ENCODE data around the gene SNX11. TPM values are rescaled to one million over a fixed set of nuclear protein-coding genes. Genes with fewer than 3 reads are reported as not detected.

Gene SNX11
- total and polyA plus RNA-seq, 9 of the 15 experiments (the other 6 are each of a cell fraction or from before 2014, with no cell fraction given), result 12.4 to 24.0 (median 16.8) TPM

- peak; percentile 96 for TF ChIP-seq TFE3 (CRISPR knock-in tag; IDR thresholded peaks at IDR 0.05)
- TF ChIP-seq, protein P1, sequence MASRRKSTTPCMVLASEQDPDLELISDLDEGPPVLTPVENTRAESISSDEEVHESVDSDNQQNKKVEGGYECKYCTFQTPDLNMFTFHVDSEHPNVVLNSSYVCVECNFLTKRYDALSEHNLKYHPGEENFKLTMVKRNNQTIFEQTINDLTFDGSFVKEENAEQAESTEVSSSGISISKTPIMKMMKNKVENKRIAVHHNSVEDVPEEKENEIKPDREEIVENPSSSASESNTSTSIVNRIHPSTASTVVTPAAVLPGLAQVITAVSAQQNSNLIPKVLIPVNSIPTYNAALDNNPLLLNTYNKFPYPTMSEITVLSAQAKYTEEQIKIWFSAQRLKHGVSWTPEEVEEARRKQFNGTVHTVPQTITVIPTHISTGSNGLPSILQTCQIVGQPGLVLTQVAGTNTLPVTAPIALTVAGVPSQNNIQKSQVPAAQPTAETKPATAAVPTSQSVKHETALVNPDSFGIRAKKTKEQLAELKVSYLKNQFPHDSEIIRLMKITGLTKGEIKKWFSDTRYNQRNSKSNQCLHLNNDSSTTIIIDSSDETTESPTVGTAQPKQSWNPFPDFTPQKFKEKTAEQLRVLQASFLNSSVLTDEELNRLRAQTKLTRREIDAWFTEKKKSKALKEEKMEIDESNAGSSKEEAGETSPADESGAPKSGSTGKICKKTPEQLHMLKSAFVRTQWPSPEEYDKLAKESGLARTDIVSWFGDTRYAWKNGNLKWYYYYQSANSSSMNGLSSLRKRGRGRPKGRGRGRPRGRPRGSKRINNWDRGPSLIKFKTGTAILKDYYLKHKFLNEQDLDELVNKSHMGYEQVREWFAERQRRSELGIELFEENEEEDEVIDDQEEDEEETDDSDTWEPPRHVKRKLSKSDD (conservative IDR thresholded peaks at IDR 0.05; ENCODE audit: low read length), result no peak
- no peak for TF ChIP-seq ZNF3 (CRISPR knock-in tag; IDR thresholded peaks at IDR 0.05)
Observed at GRCh38 chr17:48137656-48138055, 30.1 kb downstream of the SNX11 start (continued).

DNA sequence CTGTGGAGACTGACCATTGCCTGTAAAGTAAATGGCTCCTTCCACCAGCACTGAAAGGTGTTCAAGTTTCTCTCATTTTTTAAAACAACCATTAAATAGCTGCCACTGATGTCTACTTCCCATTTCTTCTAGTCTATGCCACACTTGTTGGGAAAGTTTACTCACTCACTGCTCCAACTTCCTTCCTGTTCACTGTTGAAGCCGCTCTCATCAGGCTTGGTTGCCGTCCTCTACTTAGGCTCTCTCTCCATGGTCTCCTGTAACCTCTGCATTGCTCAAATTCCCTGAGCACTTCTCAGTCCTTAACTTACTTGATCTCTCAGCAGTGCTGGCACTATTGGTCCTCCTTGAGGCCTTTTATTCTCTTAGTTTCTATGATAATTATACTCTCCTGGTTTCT is 32.4 kb downstream of the SNX11 start:
- DNase-seq (ENCODE audit: extremely low read depth in 1 of 4, low spot score in 3 of 4) (no peak), FAIRE-seq (no peak), ATAC-seq (no peak; the same call in 2 of the 3 replicates)
- Histone ChIP-seq H3K4me3 (no peak overlapping the region), H4K20me1 (replicated peaks; ENCODE audit: control insufficient read depth, insufficient read depth, low read length) (no peaks in the 10 kb centered on the region), H3K79me2 (ENCODE audit: control insufficient read depth, insufficient read depth, low read length) (no peaks in the 10 kb centered on the region), H3K4me1 (replicated peaks in 1 of 2; ENCODE audit: control insufficient read depth in 2 of 2, insufficient read depth in 2 of 2, low read length in 2 of 2) (no peaks in the 10 kb centered on the region; a peak in 1 of 5 replicates), H3K9me3 (replicated peaks; ENCODE audit: control insufficient read depth, insufficient read depth, low read depth, low read length) (no peaks in the 10 kb centered on the region), H3K9ac (ENCODE audit: insufficient read depth in 1 of 2, low read depth in 2 of 2, low read length in 2 of 2) (no peak overlapping the region), H3K9me1 (ENCODE audit: control insufficient read depth, insufficient read depth, low read length) (no peaks in the 10 kb centered on the region), H3K27ac (ENCODE audit: extremely low read depth, low read depth, low read length) (no peak overlapping the region), H3K4me2 (ENCODE audit: insufficient read depth, low read length) (no peak overlapping the region), H3K27me3 (ENCODE audit: control insufficient read depth in 2 of 2, insufficient read depth in 2 of 2, low read length in 2 of 2) (peaks cover 25 to 32% of the 10 kb centered on the region in 2 experiments; a peak in 4 of 5 replicates), H3K36me3 (ENCODE audit: control insufficient read depth, insufficient read depth, low read length) (no peaks in the 10 kb centered on the region), H2AFZ (ENCODE audit: low read depth, low read length) (no peak overlapping the region)
- ChIA-PET POLR2A (interaction anchor here (1.1 to 2.3 kb wide), 2 partner anchors 9 to 39 kb away, joined by 3 to 6 read pairs; no protein-coding TSS in a partner anchor), CTCF (ENCODE audit: low intra/inter-chr PET ratio) (no interaction called here)
- BruUV-seq (replicated peaks), result no TSS peak
- in situ Hi-C loops (cut with MboI) (loop anchor here (5.0 kb wide), 1 partner anchor 113 kb away; no protein-coding TSS in a partner anchor), intact Hi-C loops (cut with micrococcal nuclease) (loop anchor here (10.0 kb wide), 1 partner anchor 295 kb away; the partner anchor contains the start of gene SCRN2)
- 10% methylated on average over 2 of the region's 2 CpGs for WGBS (ENCODE audit: insufficient coverage, low coverage, missing lambda C conversion rate)
- TF ChIP-seq, protein P2, sequence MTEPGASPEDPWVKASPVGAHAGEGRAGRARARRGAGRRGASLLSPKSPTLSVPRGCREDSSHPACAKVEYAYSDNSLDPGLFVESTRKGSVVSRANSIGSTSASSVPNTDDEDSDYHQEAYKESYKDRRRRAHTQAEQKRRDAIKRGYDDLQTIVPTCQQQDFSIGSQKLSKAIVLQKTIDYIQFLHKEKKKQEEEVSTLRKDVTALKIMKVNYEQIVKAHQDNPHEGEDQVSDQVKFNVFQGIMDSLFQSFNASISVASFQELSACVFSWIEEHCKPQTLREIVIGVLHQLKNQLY (CRISPR knock-in tag; conservative IDR thresholded peaks at IDR 0.05), result no peak
- no peak for TF ChIP-seq RBFOX2 (IDR thresholded peaks at IDR 0.05; ENCODE audit: low read depth, low read length)
- TF ChIP-seq ZNF41 (CRISPR knock-in tag; conservative IDR thresholded peaks at IDR 0.05), result no peak
- no peak for TF ChIP-seq NR3C1 (CRISPR knock-in tag; IDR thresholded peaks at IDR 0.05)
- TF ChIP-seq MTF1 (CRISPR knock-in tag; IDR thresholded peaks at IDR 0.05; ENCODE audit: borderline replicate concordance), result no peak
- TF ChIP-seq SMARCB1 (IDR thresholded peaks at IDR 0.05; ENCODE audit: insufficient read length, low read depth), result no peak
- TF ChIP-seq GABPA (tag; conservative IDR thresholded peaks at IDR 0.05; ENCODE audit: low read depth), result peak; percentile 45
- no peak for TF ChIP-seq HNRNPUL1 (IDR thresholded peaks at IDR 0.05; ENCODE audit: low read length)
- TF ChIP-seq ZNF347 (CRISPR knock-in tag; IDR thresholded peaks at IDR 0.05; ENCODE audit: low read depth), result no peak
- no peak for TF ChIP-seq ZKSCAN3 (CRISPR knock-in tag; IDR thresholded peaks at IDR 0.05)
- peak; percentile 38; the same call in 1 of the 2 replicates for TF ChIP-seq FOSL1 (tag; conservative IDR thresholded peaks at IDR 0.05)
- no peak for TF ChIP-seq RNF2 (IDR thresholded peaks at IDR 0.05)
- TF ChIP-seq, protein P3, sequence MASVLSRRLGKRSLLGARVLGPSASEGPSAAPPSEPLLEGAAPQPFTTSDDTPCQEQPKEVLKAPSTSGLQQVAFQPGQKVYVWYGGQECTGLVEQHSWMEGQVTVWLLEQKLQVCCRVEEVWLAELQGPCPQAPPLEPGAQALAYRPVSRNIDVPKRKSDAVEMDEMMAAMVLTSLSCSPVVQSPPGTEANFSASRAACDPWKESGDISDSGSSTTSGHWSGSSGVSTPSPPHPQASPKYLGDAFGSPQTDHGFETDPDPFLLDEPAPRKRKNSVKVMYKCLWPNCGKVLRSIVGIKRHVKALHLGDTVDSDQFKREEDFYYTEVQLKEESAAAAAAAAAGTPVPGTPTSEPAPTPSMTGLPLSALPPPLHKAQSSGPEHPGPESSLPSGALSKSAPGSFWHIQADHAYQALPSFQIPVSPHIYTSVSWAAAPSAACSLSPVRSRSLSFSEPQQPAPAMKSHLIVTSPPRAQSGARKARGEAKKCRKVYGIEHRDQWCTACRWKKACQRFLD (CRISPR knock-in tag; IDR thresholded peaks at IDR 0.05), result no peak

All from K562 (cell line).